Stimulated activated CD4-positive, alpha-beta T cell treated with anti-CD3 and anti-CD28 coated beads, Interleukin-1b, Interleukin-23, amount 100 ng/mL, for 4 hours (primary cell): ENCODE measurements around the gene NR4A1.

Experiments
- DNase-seq, 2 donors: peaks; one replicate each; pipeline ENCODE4 v3.0.0-alpha.2; 2020; ENCODE audit warnings: low read depth in 2 of 2

NR4A1 gene

DNA sequence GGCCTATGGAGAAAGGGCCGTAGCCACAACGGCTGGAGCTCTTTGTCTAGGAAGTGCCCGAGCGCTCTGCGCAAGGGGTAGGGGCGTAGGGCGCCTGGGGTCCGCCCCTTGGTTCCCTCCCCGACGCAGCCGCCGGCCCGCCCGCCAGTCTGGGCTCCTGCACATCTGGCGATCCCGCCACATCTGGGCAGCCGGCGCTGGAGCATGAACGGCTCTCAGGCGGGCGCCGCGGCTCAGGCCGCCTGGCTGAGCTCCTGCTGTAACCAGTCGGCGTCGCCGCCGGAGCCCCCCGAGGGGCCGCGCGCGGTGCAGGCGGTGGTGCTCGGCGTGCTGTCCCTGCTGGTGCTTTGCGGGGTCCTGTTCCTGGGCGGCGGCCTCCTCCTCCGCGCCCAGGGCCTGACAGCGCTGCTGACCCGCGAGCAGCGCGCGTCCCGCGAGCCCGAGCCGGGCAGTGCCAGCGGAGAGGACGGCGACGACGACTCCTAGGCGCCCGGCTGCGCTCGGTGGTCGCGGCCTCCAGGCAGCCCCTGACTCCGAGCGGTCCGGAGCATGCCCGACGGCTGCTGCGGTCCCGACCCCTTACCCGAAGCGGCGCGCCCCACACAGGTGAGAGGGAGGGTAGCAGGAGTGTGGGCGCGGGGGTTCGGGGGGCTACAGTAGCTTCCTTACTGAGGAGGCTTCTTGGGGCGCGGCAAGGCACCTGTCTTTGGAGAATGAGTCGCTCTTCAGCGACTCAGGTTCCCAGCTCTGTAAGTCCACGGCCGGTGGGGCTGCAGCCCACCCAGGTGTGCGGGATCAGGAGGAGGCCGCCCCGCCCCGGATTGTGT, 28.5 kb downstream of the NR4A1 start, which contains the start of gene SMIM41:
SMIM41 (plus strand) TSS at position 129 of the 827 bp plus-strand sequence; CDS start at position 205, 76 bp downstream.
- no peak for DNase-seq

DNA sequence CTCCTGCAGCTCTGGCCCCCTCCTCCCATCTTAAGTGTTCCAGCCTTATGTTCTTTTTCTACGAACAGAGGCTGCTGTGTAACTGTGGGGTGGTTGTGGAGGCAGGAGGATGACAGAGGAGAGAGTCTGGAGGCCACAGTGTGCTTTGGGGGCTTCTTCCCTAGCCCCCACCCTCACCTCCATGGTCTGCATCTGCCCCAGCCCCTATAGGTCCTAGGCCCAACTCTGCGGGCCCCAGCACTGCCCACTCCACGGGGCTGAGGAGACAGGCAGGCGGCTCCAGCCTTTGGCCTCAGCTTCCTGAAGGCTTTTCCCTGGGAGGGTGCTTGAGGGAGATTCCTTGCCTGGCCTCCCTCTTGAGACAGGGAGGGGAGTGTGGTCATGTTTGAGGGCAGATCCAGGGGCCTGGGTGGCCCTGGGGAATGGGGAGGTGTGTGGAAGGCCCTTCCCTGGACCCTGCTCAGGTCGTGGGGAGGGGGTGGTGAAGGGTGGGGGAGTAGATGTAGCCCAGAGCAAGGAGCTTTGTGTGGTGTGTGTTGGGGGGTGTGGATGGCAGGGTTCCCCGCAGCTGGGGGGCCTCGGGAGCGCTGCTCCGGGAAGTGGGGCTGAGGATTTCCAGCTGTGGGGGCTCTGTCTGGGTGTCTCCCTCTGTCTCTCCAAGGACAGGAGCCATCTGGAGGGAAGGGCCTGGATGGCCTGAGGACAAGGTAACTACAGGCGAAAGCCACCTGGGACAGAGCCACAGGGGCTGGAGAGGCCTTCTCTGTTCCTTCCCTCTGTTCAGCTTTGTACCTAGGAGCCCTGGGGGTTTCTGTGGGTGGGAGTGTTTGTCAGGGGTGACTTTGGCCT, 29.4 kb downstream of the NR4A1 start:
- DNase-seq, result no peak

DNA sequence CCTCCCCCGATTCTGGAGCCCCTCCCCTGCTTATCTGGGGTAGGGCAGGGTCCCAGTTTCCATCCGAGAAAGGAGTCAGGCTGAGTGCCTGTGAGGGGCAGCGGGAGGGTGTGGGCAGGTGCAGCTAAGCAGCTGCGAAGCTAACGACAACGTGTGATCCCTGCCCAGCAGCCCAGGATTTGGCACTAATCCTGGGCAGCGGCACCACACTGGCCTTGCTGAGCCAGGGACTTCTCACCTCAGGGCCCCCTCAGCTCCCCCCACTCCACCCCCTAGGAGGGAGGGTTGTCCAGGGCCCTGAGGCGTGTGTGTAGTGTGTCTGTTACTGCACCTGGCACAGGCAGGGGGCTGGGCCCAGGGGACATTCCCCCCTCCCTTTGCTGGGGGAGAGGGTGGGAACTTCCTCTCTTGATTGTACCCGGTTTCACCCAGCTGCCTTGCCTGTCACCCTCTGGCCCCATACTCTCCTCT, 30.1 kb downstream of the NR4A1 start:
- no peak for DNase-seq

- no peak for DNase-seq
Measured at GRCh38 chr12:52082026-52082668, 30.9 kb downstream of the NR4A1 start.

DNA sequence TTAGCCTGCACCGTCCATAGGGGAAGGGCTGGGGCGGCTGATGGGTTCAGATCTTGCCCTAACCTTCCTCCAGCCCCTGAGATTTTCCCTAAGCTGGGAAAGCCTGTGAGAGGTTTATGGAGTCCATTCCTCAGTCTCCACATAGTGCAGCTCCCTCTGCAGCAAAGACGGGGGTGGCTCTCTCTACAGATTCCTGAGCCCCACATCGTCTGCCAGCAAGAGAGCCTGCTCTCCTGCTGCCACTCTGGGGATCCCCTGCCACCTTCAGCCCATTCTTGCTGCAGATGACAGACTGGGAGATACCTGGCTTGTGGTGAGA, 31.4 kb downstream of the NR4A1 start:
- DNase-seq, result no peak

GRCh38 chr12:52082988-52083637, 31.9 kb downstream of the NR4A1 start:
- peak; percentile 63 to 66 for DNase-seq

- no peak for DNase-seq
Measured at GRCh38 chr12:52083638-52083996, 32.4 kb downstream of the NR4A1 start.

DNA sequence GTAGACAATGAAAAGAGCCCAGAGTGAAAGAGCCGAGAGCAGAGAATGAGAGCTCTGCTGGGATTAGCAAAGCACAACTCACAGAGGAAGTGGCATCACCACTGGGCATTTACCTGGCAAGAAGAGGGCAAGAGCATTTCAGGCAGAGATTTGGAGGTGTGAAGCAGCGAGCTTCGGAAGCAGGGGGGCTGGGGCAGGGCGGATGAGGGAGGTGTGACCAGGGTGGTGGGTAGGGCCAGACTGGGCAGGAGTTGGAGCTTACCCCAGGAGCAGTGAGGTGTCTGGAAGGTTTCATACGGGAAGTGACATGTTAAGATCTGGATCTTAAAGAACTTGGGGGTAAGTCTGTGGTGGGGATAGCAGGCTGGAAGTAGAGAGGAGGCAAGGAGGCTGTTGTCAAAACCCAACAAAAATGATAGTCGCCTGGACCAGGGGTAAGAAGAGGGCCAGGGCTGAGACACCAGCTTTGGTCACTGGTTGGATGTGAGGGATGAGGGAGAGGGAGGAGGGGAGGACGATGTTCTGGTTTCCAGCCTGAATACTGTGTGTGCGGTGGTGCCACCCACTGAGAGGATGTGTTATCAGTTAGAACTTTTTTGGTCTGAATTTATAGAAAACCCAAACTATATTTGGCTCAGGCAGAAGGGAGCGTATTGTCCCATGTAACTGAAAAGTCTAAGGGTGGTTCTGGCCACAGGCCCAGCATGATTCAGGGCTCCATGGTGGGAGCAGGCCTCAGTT, 33.4 kb downstream of the NR4A1 start:
- no peak for DNase-seq

- no peak for DNase-seq
Measured at GRCh38 chr12:52085682-52086180, 34.5 kb downstream of the NR4A1 start.

- no peak for DNase-seq
Measured at GRCh38 chr12:52086366-52086765, 35.1 kb downstream of the NR4A1 start.

GRCh38 chr12:52086944-52087835, 35.9 kb downstream of the NR4A1 start:
- no peak for DNase-seq

DNA sequence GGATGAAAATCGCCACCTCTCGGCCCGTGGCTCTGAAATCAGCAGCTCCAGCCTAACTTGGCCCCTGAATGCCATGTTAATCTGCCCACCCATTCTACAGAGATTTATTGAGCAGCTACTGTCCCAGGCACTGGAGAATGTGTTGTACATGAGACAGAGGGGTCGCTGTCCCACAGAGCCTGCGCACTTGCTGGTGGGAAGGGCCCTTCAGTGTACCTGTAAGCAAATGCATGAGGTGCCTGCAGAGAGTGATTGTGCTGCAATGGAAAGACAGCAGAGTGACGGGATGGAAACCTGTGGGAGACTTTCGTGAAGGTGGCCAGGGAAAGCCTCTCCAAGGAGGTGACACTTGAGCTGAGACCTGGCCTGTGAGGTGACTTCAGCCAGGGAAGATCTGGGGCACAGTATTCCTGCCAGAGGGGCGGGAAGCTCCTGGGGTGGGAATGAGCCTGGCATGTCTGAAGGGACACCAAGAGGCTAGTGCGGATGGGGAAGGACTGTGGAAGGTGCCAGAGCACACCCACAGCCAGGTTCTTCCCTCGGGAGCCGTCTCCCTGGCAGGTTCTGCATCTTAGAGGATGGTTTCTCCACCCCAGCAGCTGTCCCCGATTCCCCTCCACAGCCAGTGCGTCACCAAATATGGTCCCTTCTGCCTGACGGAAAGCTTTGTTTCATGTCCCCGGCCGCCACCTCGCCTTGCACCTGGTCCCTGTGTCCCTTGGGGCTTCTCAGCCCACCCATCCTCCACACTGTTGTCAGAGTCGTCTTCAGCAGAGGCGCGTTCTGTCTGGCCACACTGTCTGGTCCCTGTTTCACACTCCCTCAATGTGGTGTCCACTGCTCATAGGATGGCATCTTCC, 36.9 kb downstream of the NR4A1 start:
- DNase-seq, result no peak

GRCh38 chr12:52089491-52089890, 38.2 kb downstream of the NR4A1 start:
- no peak for DNase-seq

DNA sequence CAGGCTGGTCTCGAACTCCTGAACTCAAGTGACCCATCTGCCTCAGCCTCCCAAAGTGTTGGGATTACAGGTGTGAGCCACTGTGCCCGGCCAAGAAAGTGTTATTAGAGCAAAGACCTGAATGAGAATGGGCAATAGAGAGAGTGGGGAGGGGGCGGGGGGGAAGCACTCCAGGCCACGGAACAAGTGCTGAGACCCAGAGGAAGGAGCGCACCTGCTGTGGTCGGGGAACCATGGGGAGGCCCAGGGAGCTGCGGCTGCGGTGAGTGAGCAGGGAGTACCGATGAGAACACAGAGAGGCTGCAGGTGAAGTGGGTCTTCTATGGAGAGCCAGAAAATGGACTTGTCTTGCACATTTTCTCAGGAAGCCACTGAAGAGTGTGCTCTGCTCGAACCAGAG, 39.0 kb downstream of the NR4A1 start:
- no peak for DNase-seq

DNA sequence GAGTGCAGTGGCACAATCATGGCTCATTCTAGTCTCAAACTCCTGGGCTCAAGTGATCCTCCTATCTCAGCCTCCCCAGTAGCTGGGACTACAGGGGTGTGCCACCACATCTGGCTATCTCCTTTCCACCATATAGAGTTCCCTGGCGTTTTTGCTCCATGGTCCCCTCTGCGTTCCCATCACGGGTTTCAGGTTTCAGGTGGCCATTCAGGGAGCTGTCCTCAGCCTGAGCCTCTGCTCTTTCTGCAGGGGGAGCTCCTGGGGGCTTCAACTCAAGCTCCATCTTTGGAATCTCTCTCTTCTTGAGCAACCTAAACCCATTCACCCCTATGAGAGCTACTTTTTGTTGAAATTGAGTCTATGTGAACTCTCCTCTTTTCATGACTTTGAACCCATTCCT, 39.8 kb downstream of the NR4A1 start:
- no peak for DNase-seq

DNA sequence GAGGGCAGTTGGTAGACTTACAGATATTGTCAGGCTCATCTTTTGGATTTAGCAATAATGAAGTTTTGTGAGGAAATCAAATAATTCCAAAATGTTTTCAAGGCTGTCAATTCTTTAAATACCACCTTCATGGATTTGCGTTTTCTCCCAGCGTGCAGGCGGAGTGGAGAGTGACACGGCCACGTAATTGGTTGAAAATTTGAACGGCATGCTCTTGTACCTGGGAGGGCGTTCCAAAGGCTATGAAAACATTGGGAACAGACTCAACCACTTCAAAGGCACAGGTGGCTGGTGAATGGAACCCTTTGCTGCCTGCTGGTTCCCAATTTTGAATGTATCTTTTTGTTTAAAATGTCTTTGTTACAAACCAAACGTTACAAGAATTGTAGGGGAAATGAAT, 40.6 kb downstream of the NR4A1 start:
- DNase-seq, result no peak

GRCh38 chr12:52093346-52093745, 42.1 kb downstream of the NR4A1 start:
- DNase-seq, result no peak

- no peak for DNase-seq
Measured at GRCh38 chr12:52096332-52097044, 45.2 kb downstream of the NR4A1 start.
